Naive thymus-derived CD8-positive, alpha-beta T cell (primary cell): ENCODE results near the gene FXYD3. TPM values are rescaled to one million over a fixed set of nuclear protein-coding genes. Genes with fewer than 3 reads are reported as not detected.
A peak's percentile ranks its signal among the peaks of the same experiment; 100 is the strongest.

Experiments used
- ATAC-seq, 2 donors: fragments of 150-1000 bp; cut with Tn5 transposase in 1 of 2; sonication (Bioruptor Pico), chemical (Tn5 transposase) in 1 of 2; 1 replicate in 1 of 2; 2 replicates in 1 of 2; pipeline ENCODE4 v1.10.0; 2021; ENCODE audit warnings: mild to moderate bottlenecking in 2 of 2, moderate library complexity in 2 of 2
- POLR2A ChIA-PET: fragments of 350-600 bp; sonication (Branson Sonifier 250); formaldehyde crosslinking; loops from one replicate; lab custom pipeline; 2021; ENCODE audit warnings: antibody characterized with exemption; lab: Charles Lee
- DNase-seq, 10 donors: peaks; one replicate each; pipeline versions ENCODE4 v3.0.0 to v3.0.0-alpha.2; 2020 to 2022
- H3K27ac Mint-ChIP-seq, 10 donors: one replicate each; pipeline ENCODE4 v1.8.0; 2020 to 2022; ENCODE audit warnings: mild to moderate bottlenecking in 10 of 10, mixed read lengths in 10 of 10, moderate library complexity in 4 of 10, inconsistent platforms in 1 of 10
- H3K27me3 Mint-ChIP-seq, 5 donors: one replicate each; pipeline ENCODE4 v1.8.0; 2021 to 2022; ENCODE audit warnings: mixed read lengths in 5 of 5
- H3K36me3 Mint-ChIP-seq, 3 donors: one replicate each; pipeline ENCODE4 v1.8.0; 2020 to 2022; ENCODE audit warnings: mixed read lengths in 3 of 3, mild to moderate bottlenecking in 2 of 3, inconsistent platforms in 1 of 3
- H3K4me1 Mint-ChIP-seq, 4 donors: one replicate each; pipeline ENCODE4 v1.8.0; 2021 to 2022; ENCODE audit warnings: mixed read lengths in 4 of 4
- H3K4me3 Mint-ChIP-seq, 10 donors: one replicate each; pipeline ENCODE4 v1.8.0; 2020 to 2022; ENCODE audit warnings: mild to moderate bottlenecking in 10 of 10, mixed read lengths in 10 of 10, moderate library complexity in 6 of 10, inconsistent platforms in 1 of 10
- H3K9me3 Mint-ChIP-seq, 9 donors: one replicate each; pipeline ENCODE4 v1.8.0; 2020 to 2022; ENCODE audit warnings: mixed read lengths in 9 of 9, mild to moderate bottlenecking in 3 of 9, inconsistent platforms in 1 of 9, moderate library complexity in 1 of 9
- polyA plus RNA-seq, 3 donors: library from polyadenylated mRNA; unstranded; fragments of 300-500 nt; fragmentation: Illumina TruSeq; gene quantifications; one replicate each; pipeline ENCODE4 v1.2.3, GENCODE V29; 2021
- total RNA-seq, 8 experiments: library from RNA in 2 of 8; stranded (reverse) in 2 of 8; gene quantifications; one replicate each; pipeline ENCODE4 v1.2.3 and lab custom pipeline; 2021 to 2026

FXYD3 gene
- total and polyA plus RNA-seq, 5 experiments from 2014 or later = not detected

- Mint-ChIP-seq H3K27ac (peak overlapping the region in 2 of 10 donors; percentile 24 to 69), H3K9me3 (peaks cover 0 to 15% (median 0%) of the 10 kb centered on the region in 9 donors), H3K36me3 (no peaks in the 10 kb centered on the region), H3K4me3 (no peak overlapping the region), H3K4me1 (peaks cover 0 to 8% (median 6%) of the 10 kb centered on the region in 4 donors), H3K27me3 (no peaks in the 10 kb centered on the region)
- POLR2A ChIA-PET = no interaction called here
- no peak for DNase-seq
- no peak for ATAC-seq
Observed at GRCh38 chr19:35130761-35131720, 15.4 kb downstream of the FXYD3 start.

GRCh38 chr19:35132254-35132653 lies 16.6 kb downstream of the FXYD3 start:
- no peaks in the 10 kb centered on the region for H3K36me3 Mint-ChIP-seq
- H3K9me3 Mint-ChIP-seq = peaks cover 0 to 15% (median 0%) of the 10 kb centered on the region in 9 donors
- no peaks in the 10 kb centered on the region for H3K27me3 Mint-ChIP-seq
- ATAC-seq (no peak), DNase-seq (no peak)
- H3K4me3 Mint-ChIP-seq = no peak overlapping the region
- no peak overlapping the region for H3K27ac Mint-ChIP-seq
- POLR2A ChIA-PET = no interaction called here
- peaks cover 0 to 10% (median 9%) of the 10 kb centered on the region in 4 donors for H3K4me1 Mint-ChIP-seq

DNA sequence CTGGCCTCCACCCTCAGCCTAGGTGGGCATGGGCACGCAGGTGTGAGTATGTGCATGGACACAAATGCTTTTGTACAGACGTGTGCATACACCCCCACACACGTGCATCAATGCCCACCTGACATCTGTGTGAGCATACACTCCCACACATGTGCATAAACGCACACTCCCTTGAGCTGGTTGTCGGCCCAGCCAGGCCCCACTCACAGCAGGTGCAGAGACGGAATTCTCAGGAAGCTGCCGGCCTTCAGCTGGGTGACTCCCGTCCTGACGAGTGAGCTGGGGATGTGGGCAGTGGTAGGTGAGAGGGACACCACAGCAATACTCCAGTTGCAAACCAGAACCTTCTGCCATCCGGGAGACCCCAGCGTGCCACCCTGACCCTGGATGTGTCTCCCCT lies 18.2 kb downstream of the FXYD3 start:
- Mint-ChIP-seq H3K36me3 (no peaks in the 10 kb centered on the region), H3K4me3 (no peak overlapping the region), H3K27me3 (no peaks in the 10 kb centered on the region), H3K27ac (peak overlapping the region in 1 of 10 donors; percentile 38), H3K9me3 (peaks cover 0 to 15% (median 0%) of the 10 kb centered on the region in 9 donors), H3K4me1 (peaks cover 0 to 12% (median 9%) of the 10 kb centered on the region in 4 donors)
- POLR2A ChIA-PET = no interaction called here
- no peak for DNase-seq
- no peak for ATAC-seq

DNA sequence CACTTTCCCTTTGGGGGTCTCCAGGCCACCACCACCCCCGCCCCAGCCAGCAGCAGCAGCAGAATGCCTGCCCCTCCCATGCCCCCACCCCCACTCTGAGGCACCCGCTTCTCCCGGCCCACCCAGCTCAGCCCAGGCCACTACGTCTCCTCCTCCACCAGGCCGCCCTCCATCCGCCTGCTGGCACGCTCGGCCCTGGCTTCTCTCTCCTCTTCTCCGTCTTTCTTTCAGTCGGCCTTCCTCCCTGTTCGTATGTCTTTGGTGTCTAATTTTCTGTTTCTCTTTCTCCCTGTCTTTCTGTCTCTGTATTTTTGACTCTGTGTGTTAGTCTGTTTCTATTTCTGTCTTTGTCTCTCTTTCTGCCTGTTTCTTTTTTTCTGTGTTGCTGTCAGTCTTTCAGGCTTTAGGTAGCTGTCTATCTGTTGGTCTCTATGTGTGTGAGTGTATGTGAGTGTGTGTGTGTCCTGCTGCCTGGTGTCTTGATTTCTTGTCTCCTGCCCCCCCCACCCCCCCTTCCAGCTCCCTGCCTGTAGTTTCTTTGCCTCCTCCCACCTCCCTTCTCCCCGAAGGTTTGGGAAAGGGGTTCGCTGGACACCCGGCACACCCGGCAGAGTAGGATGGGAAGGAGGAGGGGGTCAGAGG lies 19.1 kb downstream of the FXYD3 start, which contains the start of gene LGI4:
Gene LGI4 (minus strand): TSS at position 459 of the 642 bp plus-strand sequence. CDS start 379 bp downstream, at position 80.
- Mint-ChIP-seq H3K27me3 (no peaks in the 10 kb centered on the region), H3K27ac (peak within 1 kb of the TSS in 3 of 10 donors; percentile 12 to 35 (median 25)), H3K4me3 (no peak within 1 kb of the TSS), H3K9me3 (peaks cover 0 to 15% (median 0%) of the 10 kb centered on the region in 9 donors), H3K36me3 (no peaks in the 10 kb centered on the region), H3K4me1 (peaks cover 0 to 14% (median 9%) of the 10 kb centered on the region in 4 donors)
- POLR2A ChIA-PET = interaction anchor here (0.6 to 1.7 kb wide), 3 partner anchors 8 to 164 kb away, joined by 3 to 5 read pairs (median 4); no protein-coding TSS in a partner anchor
- ATAC-seq = no peak
- no peak for DNase-seq

DNA sequence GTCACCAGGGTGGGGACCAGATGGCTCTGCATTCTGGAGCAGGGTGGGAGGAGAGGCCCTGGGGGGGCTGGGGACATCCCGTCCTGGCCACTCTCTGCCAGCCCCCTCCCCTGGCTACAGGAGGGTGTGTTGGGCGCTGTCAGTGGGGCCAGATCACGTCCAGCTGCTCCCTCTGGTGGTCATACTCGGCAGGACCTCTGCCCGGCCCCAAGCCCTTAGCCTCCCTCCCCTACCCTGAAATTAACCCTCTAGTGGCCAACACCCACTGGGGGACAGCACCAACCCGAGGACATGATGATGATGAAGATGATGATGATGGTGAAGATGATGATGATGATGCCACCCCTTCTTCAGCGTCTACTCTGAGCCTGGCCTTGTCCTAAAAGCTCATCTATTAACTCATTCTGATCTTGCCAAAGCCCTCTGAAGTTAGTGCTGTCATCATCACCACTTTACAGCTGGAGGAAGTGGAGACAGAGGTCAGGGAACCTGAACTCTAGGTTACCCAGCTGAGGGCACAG lies 19.8 kb downstream of the FXYD3 start:
- ATAC-seq = peak; percentile 88 to 90
- peak overlapping the region in 1 of 10 donors; percentile 25 for H3K27ac Mint-ChIP-seq

DNA sequence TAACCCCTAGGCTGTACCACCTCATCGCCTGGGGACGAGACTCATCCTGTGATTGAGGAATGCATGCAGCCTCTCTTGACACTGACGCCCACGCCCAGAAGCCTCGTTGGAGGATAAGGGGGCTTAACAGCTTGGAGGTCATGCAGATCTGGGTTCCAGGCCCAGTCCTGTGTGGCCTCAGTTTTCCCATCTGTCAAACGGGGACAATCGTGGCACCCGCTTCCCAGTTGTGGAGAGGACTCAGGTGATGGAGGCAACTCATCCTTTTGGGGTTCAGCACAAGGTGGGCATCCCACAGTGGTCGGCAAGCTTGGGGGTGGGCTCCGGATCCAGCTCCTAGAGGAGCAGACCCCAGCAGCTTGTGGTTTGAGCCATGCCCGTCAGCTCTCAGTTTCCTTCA lies 20.6 kb downstream of the FXYD3 start:
- peaks cover 10 to 20% (median 15%) of the 10 kb centered on the region in 4 donors for H3K4me1 Mint-ChIP-seq
- H3K9me3 Mint-ChIP-seq = peaks cover 0 to 15% (median 0%) of the 10 kb centered on the region in 9 donors
- ATAC-seq = no peak
- H3K4me3 Mint-ChIP-seq = no peak overlapping the region
- peaks cover 0 to 2% (median 0%) of the 10 kb centered on the region in 5 donors for H3K27me3 Mint-ChIP-seq
- no peak for DNase-seq
- no peak overlapping the region for H3K27ac Mint-ChIP-seq
- POLR2A ChIA-PET = interaction anchor here (0.5 to 1.7 kb wide), 4 partner anchors 9 to 75 kb away, joined by 3 to 5 read pairs (median 4); no protein-coding TSS in a partner anchor
- H3K36me3 Mint-ChIP-seq = no peaks in the 10 kb centered on the region

More for the DNA sequence above, 19.8 kb downstream of the FXYD3 start:
- H3K9me3 Mint-ChIP-seq = peaks cover 0 to 15% (median 0%) of the 10 kb centered on the region in 9 donors
- peaks cover 2 to 14% (median 9%) of the 10 kb centered on the region in 4 donors for H3K4me1 Mint-ChIP-seq
- DNase-seq = peak in 9 of 10 donors; percentile 46 to 75 (median 51)
- H3K36me3 Mint-ChIP-seq = no peaks in the 10 kb centered on the region
- POLR2A ChIA-PET = interaction anchor here (1.2 to 1.7 kb wide), 3 partner anchors 9 to 76 kb away, joined by 4 to 5 read pairs (median 5); no protein-coding TSS in a partner anchor
- H3K27me3 Mint-ChIP-seq = no peaks in the 10 kb centered on the region
- H3K4me3 Mint-ChIP-seq = no peak overlapping the region

DNA sequence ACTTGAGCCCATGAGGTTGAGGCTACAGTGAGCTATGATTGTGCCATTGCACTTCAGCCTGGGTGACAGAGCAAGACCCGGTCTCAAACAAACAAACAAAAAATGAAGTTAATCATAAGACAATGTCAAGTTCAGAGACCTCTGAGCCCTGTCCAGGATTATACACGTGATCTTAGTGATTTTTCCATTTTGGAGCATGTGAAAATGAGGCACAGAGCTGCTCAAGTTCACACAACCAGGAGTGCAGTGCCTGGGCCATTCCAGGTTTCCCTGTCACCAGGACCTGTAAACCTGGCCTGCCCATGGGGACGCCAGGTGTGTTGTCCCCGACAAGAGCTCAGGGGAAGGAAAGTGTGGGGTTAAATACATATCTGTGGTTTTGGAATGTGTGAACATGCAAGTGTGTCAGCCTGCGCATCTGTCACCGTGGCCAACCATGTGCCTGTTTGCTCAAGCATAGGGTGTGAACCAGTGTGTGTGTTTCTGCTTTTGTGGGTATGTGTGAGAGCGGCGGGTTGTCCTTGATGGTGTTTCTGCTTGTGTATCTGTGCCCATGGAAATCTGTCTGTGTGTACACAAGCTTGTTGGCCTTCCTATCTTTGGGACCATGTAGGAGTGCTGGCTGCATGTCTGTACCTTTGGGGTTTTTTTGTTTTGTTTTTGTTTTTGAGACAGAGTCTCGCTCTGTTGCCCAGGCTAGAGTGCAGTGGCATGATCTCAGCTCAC lies 21.5 kb downstream of the FXYD3 start:
- ATAC-seq (no peak), DNase-seq (no peak)
- POLR2A ChIA-PET = no interaction called here
- Mint-ChIP-seq H3K9me3 (peaks cover 0 to 14% (median 0%) of the 10 kb centered on the region in 9 donors), H3K27ac (no peak overlapping the region), H3K4me1 (peaks cover 19 to 29% (median 21%) of the 10 kb centered on the region in 4 donors), H3K36me3 (no peaks in the 10 kb centered on the region), H3K4me3 (peak overlapping the region in 1 of 10 donors; percentile 4), H3K27me3 (peaks cover 0 to 2% (median 0%) of the 10 kb centered on the region in 5 donors)

- ATAC-seq (no peak), DNase-seq (no peak)
- no peaks in the 10 kb centered on the region for H3K36me3 Mint-ChIP-seq
- peak within 1 kb of the TSS in 1 of 10 donors; percentile 18 for H3K4me3 Mint-ChIP-seq
- H3K27me3 Mint-ChIP-seq = peaks cover 0 to 2% (median 0%) of the 10 kb centered on the region in 5 donors
- POLR2A ChIA-PET = no interaction called here
- peaks cover 17 to 31% (median 28%) of the 10 kb centered on the region in 4 donors for H3K4me1 Mint-ChIP-seq
- H3K9me3 Mint-ChIP-seq = peaks cover 0 to 2% (median 0%) of the 10 kb centered on the region in 9 donors
- H3K27ac Mint-ChIP-seq = peak within 1 kb of the TSS in 1 of 10 donors; percentile 18
Observed at GRCh38 chr19:35138305-35138892, 22.8 kb downstream of the FXYD3 start, which contains the start of gene FXYD1. TSS of gene FXYD1 (plus strand) at chr19:35138824. CDS start at chr19:35140080, 1,256 bp downstream.

DNA sequence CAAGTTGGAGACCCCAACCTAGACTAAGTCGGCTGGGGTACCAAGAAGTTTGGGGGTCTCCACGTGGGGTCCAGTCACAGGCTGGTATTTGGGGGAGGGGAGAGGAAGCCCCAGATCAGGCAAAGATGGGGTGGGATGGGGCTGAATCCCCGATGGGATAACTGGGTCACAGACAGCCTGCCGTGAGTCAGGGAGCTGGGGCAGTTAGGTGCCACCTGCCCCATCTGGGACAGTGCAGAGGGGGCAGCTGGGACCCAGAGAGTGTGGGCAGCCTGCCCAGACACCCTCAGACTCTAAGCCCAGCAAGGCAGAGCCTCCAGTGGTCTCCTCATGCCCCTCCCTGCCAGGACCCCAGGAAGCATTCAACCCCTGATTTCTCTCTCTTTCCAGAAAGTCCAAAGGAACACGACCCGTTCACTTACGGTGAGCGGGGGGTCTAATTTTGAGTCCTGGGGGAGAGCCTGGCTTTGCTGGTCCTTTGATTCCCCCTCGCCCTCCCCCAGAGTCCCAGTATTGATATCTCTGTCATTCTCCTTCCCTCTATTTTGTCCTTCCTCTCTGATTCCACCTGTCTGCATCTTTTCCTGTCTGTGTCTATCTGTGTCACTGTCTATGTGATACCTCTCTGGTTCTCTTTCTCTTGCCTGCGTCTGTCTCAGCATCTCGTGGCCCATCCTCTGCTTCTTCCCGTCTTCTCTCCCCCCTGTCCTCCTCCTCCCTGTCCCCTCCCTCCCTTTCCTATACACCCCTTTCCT lies 24.8 kb downstream of the FXYD3 start:
- Mint-ChIP-seq H3K4me3 (peak overlapping the region in 7 of 10 donors; percentile 59 to 78 (median 72)), H3K27ac (peak overlapping the region in 6 of 10 donors; percentile 33 to 83 (median 59)), H3K27me3 (peaks cover 0 to 2% (median 0%) of the 10 kb centered on the region in 5 donors)

DNA sequence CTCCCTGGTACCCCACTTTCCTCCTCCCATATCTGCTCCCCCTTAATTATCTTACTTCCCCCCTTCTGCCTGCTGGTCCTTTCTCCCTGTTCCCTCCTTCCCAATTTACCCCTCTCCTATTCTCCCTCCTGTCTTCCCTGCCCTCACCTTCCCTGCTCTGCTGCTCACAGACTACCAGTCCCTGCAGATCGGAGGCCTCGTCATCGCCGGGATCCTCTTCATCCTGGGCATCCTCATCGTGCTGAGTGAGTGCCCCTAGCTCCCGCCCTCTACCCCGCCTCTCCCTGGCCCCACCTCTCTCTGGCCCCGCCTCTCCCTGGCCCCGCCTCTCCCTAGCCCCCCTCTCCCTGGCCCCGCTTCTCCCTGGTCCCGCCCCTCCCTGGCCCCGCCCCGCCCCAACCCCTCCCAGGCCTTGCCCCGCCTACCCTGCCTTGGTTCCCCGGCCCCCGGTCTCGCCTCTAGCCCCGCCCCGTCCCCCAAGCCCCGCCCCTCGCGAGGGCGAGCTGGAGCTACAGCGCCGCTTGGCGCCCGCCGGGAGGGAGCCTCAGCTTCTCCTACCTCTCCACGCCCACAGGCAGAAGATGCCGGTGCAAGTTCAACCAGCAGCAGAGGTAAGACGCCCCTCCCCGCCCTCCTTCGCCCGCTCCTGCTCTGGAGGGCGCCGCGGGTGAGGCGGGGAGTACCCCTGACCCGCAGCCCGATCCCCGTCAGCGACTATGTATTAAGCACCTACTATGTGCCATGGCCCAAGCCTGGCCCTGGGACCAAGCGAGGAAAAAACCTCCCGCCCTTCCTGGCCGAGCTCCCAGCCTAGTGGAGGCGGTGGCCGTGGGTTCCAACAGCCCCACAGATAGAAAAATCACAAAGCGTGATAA lies 25.6 kb downstream of the FXYD3 start:
- Mint-ChIP-seq H3K27ac (peak overlapping the region; percentile 33 to 94 (median 84)), H3K9me3 (no peaks in the 10 kb centered on the region), H3K4me3 (peak overlapping the region; percentile 75 to 93 (median 87)), H3K27me3 (peaks cover 0 to 2% (median 0%) of the 10 kb centered on the region in 5 donors), H3K36me3 (no peaks in the 10 kb centered on the region), H3K4me1 (peaks cover 23 to 49% (median 44%) of the 10 kb centered on the region in 4 donors)
- POLR2A ChIA-PET = interaction anchor here (0.6 to 5.8 kb wide), 26 partner anchors 12 to 127 kb away, joined by 3 to 40 read pairs (median 4); partner anchors contain the start of genes FXYD5 and USF2
- peak; percentile 77 to 84 for ATAC-seq
- peak; percentile 80 to 98 (median 93) for DNase-seq

More for the DNA sequence above, 24.8 kb downstream of the FXYD3 start:
- POLR2A ChIA-PET = interaction anchor here (0.9 to 5.8 kb wide), 8 partner anchors 13 to 128 kb away, joined by 3 to 40 read pairs (median 5); partner anchors contain the start of genes FXYD5 and USF2
- H3K4me1 Mint-ChIP-seq = peaks cover 27 to 49% (median 46%) of the 10 kb centered on the region in 4 donors
- ATAC-seq (no peak), DNase-seq (no peak)
- no peaks in the 10 kb centered on the region for H3K9me3 Mint-ChIP-seq
- H3K36me3 Mint-ChIP-seq = no peaks in the 10 kb centered on the region
